ENCODE measurements around the gene IPO11.

Gene IPO11

DNA sequence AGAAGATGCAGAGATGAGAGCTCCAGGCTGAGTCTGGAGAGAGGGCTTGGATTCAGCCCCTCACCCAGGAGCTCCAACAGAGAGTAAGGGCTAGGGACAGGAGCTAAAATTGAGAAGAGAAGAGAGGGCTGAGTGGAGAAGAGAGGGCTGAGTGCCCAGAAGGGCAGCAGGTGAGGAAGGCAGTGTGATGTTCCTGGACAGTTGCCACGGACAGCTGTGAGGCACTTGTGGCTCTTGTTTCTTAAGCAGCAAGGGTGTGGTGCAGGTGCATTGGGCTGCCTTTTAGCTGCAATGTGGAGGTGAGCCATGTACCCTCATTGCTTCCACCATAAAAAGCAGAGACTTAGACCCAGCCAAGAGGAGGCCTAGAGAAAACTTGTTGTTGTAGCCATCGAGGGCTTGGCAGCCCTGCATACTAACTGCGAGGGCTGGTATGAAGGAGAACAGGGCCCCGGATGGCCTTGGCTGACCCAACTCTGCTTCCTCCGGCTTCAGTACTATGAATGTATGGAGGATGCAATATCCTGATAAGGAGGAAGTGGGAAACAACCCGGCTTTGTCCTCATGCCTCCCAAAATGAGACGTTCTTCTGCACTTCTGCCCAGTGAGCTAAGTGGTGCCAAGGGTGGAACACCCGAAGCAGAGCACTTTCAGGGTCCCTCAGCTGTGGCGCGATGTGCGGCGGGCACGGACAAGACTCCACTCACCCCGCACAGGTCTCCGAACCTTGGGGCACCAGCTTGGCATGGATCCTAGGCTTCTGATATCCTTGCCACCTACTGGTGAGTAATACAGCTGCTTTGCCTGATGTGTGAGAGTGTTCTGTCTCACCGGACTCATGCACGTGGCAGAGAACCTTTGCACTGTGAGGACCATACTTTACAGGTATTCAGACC lies 231.2 kb downstream of the IPO11 start:
- Histone ChIP-seq H3K36me3 (ENCODE audit: insufficient read depth, insufficient read length, low read length) (no peaks in the 10 kb centered on the region), H3K9me3 (ENCODE audit: insufficient read depth, low read length) (no peaks in the 10 kb centered on the region), H3K27me3 (ENCODE audit: insufficient read depth, insufficient read length) (no peaks in the 10 kb centered on the region), H3K4me3 (ENCODE audit: insufficient read length, low read depth) (no peak overlapping the region), H3K4me1 (ENCODE audit: insufficient read depth, insufficient read length) (peaks cover 3% of the 10 kb centered on the region), H3K9ac (ENCODE audit: insufficient read length, low read depth) (no peak overlapping the region)
- no peak for TF ChIP-seq ZNF274 (IDR thresholded peaks at IDR 0.05; ENCODE audit: low read depth, low read length)
- TF ChIP-seq YY1 (IDR thresholded peaks at IDR 0.05; ENCODE audit: insufficient read depth, insufficient read length): no peak
- TF ChIP-seq SUZ12 (IDR thresholded peaks at IDR 0.05; ENCODE audit: extremely low read depth, insufficient read depth, insufficient read length): no peak
- DNase-seq (ENCODE audit: low read depth, low spot score): no peak

DNA sequence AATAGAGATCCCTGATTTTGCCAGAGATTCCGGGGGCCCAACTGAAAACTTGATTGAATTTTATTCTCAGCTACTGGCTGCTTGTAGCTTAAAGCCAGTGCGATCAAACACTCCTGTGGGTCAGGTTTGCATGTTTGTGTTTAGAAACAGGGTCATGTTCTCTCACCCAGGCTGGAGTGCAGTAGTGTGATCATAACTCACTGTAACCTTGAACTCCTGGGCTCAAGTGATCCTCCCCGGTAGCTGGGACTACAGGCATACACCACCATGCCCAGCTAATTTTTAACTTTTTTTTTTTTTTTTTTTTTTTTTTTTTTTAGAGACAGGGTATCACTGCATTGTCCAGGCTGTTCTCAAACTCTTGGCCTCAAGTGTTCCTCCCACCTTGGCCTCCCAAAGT lies 232.7 kb downstream of the IPO11 start:
- peaks cover 3% of the 10 kb centered on the region for H3K4me1 ChIP-seq (ENCODE audit: insufficient read depth, insufficient read length)

DNA sequence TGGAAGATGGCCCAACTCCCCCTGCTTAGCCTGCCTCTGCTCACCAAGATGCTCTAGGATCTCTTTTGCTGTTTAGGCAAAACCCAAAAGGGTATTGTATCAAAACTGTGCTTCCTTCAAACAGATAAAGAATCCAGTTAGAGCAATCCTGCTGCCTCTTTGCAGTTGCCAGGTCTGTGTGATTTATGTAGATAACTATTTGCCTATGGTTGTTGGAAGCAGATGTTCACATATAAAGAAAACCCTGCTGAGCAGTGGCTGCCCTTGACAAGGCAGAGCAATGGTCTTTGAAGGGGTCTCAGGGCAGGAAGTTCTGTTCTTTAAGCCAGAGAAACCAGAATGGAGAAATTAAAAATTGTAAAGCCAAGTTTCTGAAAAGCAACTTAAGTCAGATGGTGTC lies 234.7 kb downstream of the IPO11 start:
- H3K4me1 ChIP-seq (ENCODE audit: insufficient read depth, insufficient read length): peaks cover 3% of the 10 kb centered on the region
- no peak for DNase-seq (ENCODE audit: low read depth, low spot score)

More for the DNA sequence above, 232.7 kb downstream of the IPO11 start:
- Histone ChIP-seq H3K4me3 (ENCODE audit: insufficient read length, low read depth) (no peak overlapping the region), H3K27me3 (ENCODE audit: insufficient read depth, insufficient read length) (no peaks in the 10 kb centered on the region), H3K36me3 (ENCODE audit: insufficient read depth, insufficient read length, low read length) (no peaks in the 10 kb centered on the region), H3K9me3 (ENCODE audit: insufficient read depth, low read length) (no peaks in the 10 kb centered on the region), H3K9ac (ENCODE audit: insufficient read length, low read depth) (no peak overlapping the region)
- no peak for TF ChIP-seq YY1 (IDR thresholded peaks at IDR 0.05; ENCODE audit: insufficient read depth, insufficient read length)
- TF ChIP-seq SUZ12 (IDR thresholded peaks at IDR 0.05; ENCODE audit: extremely low read depth, insufficient read depth, insufficient read length): no peak
- TF ChIP-seq ZNF274 (IDR thresholded peaks at IDR 0.05; ENCODE audit: low read depth, low read length): no peak
- no peak for DNase-seq (ENCODE audit: low read depth, low spot score)

GRCh38 chr5:62649025-62649424 lies 236.5 kb downstream of the IPO11 start:
- no peaks in the 10 kb centered on the region for H3K9me3 ChIP-seq (ENCODE audit: insufficient read depth, low read length)
- no peaks in the 10 kb centered on the region for H3K27me3 ChIP-seq (ENCODE audit: insufficient read depth, insufficient read length)
- H3K4me3 ChIP-seq (ENCODE audit: insufficient read length, low read depth): no peak overlapping the region
- TF ChIP-seq YY1 (IDR thresholded peaks at IDR 0.05; ENCODE audit: insufficient read depth, insufficient read length) (no peak), SUZ12 (IDR thresholded peaks at IDR 0.05; ENCODE audit: extremely low read depth, insufficient read depth, insufficient read length) (no peak), ZNF274 (IDR thresholded peaks at IDR 0.05; ENCODE audit: low read depth, low read length) (no peak)
- peaks cover 3% of the 10 kb centered on the region for H3K4me1 ChIP-seq (ENCODE audit: insufficient read depth, insufficient read length)
- H3K36me3 ChIP-seq (ENCODE audit: insufficient read depth, insufficient read length, low read length): no peaks in the 10 kb centered on the region
- no peak for DNase-seq (ENCODE audit: low read depth, low spot score)
- H3K9ac ChIP-seq (ENCODE audit: insufficient read length, low read depth): no peak overlapping the region

More for the DNA sequence above, 234.7 kb downstream of the IPO11 start:
- no peaks in the 10 kb centered on the region for H3K27me3 ChIP-seq (ENCODE audit: insufficient read depth, insufficient read length)
- H3K4me3 ChIP-seq (ENCODE audit: insufficient read length, low read depth): no peak overlapping the region
- no peaks in the 10 kb centered on the region for H3K9me3 ChIP-seq (ENCODE audit: insufficient read depth, low read length)
- no peak overlapping the region for H3K9ac ChIP-seq (ENCODE audit: insufficient read length, low read depth)
- TF ChIP-seq YY1 (IDR thresholded peaks at IDR 0.05; ENCODE audit: insufficient read depth, insufficient read length): no peak
- TF ChIP-seq SUZ12 (IDR thresholded peaks at IDR 0.05; ENCODE audit: extremely low read depth, insufficient read depth, insufficient read length): no peak
- TF ChIP-seq ZNF274 (IDR thresholded peaks at IDR 0.05; ENCODE audit: low read depth, low read length): no peak
- H3K36me3 ChIP-seq (ENCODE audit: insufficient read depth, insufficient read length, low read length): no peaks in the 10 kb centered on the region

DNA sequence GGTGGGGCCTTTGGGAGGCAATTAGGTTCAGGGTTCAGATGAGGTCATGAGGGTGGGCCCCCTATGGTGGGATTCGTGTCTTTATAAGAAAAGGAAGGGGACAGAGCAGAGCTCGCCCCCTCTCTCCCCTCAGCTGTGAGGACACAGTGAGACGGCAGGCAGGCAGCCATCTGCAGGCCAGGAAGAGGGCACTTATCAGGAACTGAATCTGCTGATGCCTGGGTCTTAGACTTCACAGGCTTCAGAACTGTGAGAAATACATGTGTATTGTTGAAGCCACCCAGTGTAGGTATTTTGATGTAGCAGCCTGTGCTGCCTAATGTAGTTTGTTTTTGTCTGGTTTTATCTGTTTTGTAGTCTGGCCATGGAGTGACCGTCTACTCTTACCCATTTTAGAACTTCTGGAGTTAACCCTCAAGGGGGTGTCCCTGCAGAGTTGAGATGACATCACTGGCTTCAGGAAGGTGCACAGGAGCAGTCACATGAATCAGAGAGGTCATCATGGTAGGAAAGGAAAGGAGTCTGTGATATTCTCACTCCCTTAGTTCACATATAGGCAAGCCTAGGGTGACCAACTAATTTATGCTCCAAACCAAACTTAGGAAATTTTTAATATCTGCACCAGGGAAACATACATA lies 237.0 kb downstream of the IPO11 start:
- Histone ChIP-seq H3K4me3 (ENCODE audit: insufficient read length, low read depth) (no peak overlapping the region), H3K36me3 (ENCODE audit: insufficient read depth, insufficient read length, low read length) (no peaks in the 10 kb centered on the region), H3K27me3 (ENCODE audit: insufficient read depth, insufficient read length) (no peaks in the 10 kb centered on the region), H3K4me1 (ENCODE audit: insufficient read depth, insufficient read length) (peaks cover 3% of the 10 kb centered on the region), H3K9me3 (ENCODE audit: insufficient read depth, low read length) (no peaks in the 10 kb centered on the region), H3K9ac (ENCODE audit: insufficient read length, low read depth) (no peak overlapping the region)
- TF ChIP-seq YY1 (IDR thresholded peaks at IDR 0.05; ENCODE audit: insufficient read depth, insufficient read length): no peak
- no peak for TF ChIP-seq ZNF274 (IDR thresholded peaks at IDR 0.05; ENCODE audit: low read depth, low read length)
- no peak for TF ChIP-seq SUZ12 (IDR thresholded peaks at IDR 0.05; ENCODE audit: extremely low read depth, insufficient read depth, insufficient read length)
- DNase-seq (ENCODE audit: low read depth, low spot score): no peak

DNA sequence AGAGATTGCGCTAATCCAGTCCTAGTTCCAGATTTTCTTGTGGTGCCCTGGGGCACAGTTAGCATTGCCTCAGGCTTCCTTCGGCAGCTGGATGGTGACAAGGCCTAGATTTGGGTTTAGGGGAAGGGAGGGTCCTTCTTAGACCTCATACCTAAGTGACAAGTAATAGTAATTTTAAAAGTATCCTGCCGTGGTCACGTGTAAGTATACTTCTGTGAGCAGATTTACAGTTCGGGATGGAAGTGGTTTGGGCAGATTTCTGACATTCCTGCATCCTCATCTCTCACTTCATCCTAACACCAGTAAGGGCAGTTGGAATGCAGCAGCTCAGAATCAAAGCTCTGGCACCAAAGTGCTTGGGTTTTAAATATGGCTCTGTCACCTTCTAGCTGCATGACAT lies 237.6 kb downstream of the IPO11 start:
- DNase-seq (ENCODE audit: low read depth, low spot score): no peak
- no peak for TF ChIP-seq ZNF274 (IDR thresholded peaks at IDR 0.05; ENCODE audit: low read depth, low read length)
- no peak for TF ChIP-seq SUZ12 (IDR thresholded peaks at IDR 0.05; ENCODE audit: extremely low read depth, insufficient read depth, insufficient read length)
- TF ChIP-seq YY1 (IDR thresholded peaks at IDR 0.05; ENCODE audit: insufficient read depth, insufficient read length): no peak

DNA sequence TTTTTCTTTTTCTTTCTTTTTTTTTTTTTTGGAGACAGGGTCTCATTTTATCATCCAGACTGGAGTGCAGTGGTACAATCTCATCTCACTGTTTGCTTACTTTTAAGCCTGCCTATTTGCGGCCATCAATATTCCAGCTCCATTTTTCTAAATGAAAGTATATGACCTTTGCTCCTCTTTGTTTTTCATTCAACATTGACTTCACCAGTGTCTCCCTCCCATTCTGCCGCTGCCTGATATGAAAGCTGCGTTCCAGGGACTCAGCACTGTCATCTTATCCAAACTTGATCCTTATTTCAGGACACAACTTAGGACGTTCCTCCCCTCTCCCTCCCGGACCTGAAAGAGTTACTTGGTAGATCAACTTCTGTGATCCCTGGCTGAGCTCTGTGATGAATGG lies 239.7 kb downstream of the IPO11 start:
- no peak overlapping the region for H3K4me3 ChIP-seq (ENCODE audit: insufficient read length, low read depth)

More for the DNA sequence above, 237.6 kb downstream of the IPO11 start:
- H3K9ac ChIP-seq (ENCODE audit: insufficient read length, low read depth): no peak overlapping the region
- H3K9me3 ChIP-seq (ENCODE audit: insufficient read depth, low read length): 0 out of 2 replicates have a peak, but pooled peaks cover 2% of the 10 kb centered on the region
- no peaks in the 10 kb centered on the region for H3K27me3 ChIP-seq (ENCODE audit: insufficient read depth, insufficient read length)
- no peak overlapping the region for H3K4me3 ChIP-seq (ENCODE audit: insufficient read length, low read depth)
- H3K4me1 ChIP-seq (ENCODE audit: insufficient read depth, insufficient read length): peaks cover 3% of the 10 kb centered on the region
- no peaks in the 10 kb centered on the region for H3K36me3 ChIP-seq (ENCODE audit: insufficient read depth, insufficient read length, low read length)

More for the DNA sequence above, 239.7 kb downstream of the IPO11 start:
- no peaks in the 10 kb centered on the region for H3K36me3 ChIP-seq (ENCODE audit: insufficient read depth, insufficient read length, low read length)
- peaks cover 3% of the 10 kb centered on the region for H3K4me1 ChIP-seq (ENCODE audit: insufficient read depth, insufficient read length)
- H3K9me3 ChIP-seq (ENCODE audit: insufficient read depth, low read length): peaks cover 10% of the 10 kb centered on the region; the same call in 1 of the 2 replicates
- no peak for DNase-seq (ENCODE audit: low read depth, low spot score)
- no peaks in the 10 kb centered on the region for H3K27me3 ChIP-seq (ENCODE audit: insufficient read depth, insufficient read length)
- H3K9ac ChIP-seq (ENCODE audit: insufficient read length, low read depth): no peak overlapping the region
- TF ChIP-seq YY1 (IDR thresholded peaks at IDR 0.05; ENCODE audit: insufficient read depth, insufficient read length): no peak
- no peak for TF ChIP-seq ZNF274 (IDR thresholded peaks at IDR 0.05; ENCODE audit: low read depth, low read length)

Measured in NT2/D1 (cell line).